ENCODE results near the gene USF2.
"Not testable (repeated sequence)": the region's sequence is repeated elsewhere in the genome, so short reads cannot be mapped to it uniquely, and the experiment has no call there.

USF2 gene

GRCh38 chr19:35285465-35285864 is 16.7 kb downstream of the USF2 start:
- not testable (repeated sequence) for DNase-seq (ENCODE audit: low spot score)

- DNase-seq (ENCODE audit: low spot score), result not testable (repeated sequence)
Observed at GRCh38 chr19:35286101-35286500, 17.3 kb downstream of the USF2 start.

- no peak for DNase-seq (ENCODE audit: low spot score)
Observed at GRCh38 chr19:35287713-35288112, 19.0 kb downstream of the USF2 start.

- no peak for DNase-seq (ENCODE audit: low spot score)
Observed at GRCh38 chr19:35288331-35288730, 19.6 kb downstream of the USF2 start.

GRCh38 chr19:35288906-35289305 is 20.1 kb downstream of the USF2 start:
- DNase-seq (ENCODE audit: low spot score), result no peak

GRCh38 chr19:35290381-35291127 is 21.8 kb downstream of the USF2 start:
- DNase-seq (ENCODE audit: low spot score), result no peak

- DNase-seq (ENCODE audit: low spot score), result no peak
Observed at GRCh38 chr19:35291259-35291658, 22.5 kb downstream of the USF2 start.

- DNase-seq (ENCODE audit: low spot score), result no peak
Observed at GRCh38 chr19:35291916-35292315, 23.2 kb downstream of the USF2 start, which contains the start of gene MAG. TSS of gene MAG (plus strand) at chr19:35292161. CDS start at chr19:35295409, 3,248 bp downstream.

- DNase-seq (ENCODE audit: low spot score), result no peak
Observed at GRCh38 chr19:35292421-35293362, 23.9 kb downstream of the USF2 start.

GRCh38 chr19:35293363-35293739 is 24.6 kb downstream of the USF2 start:
- DNase-seq (ENCODE audit: low spot score), result no peak

GRCh38 chr19:35293808-35294207 is 25.0 kb downstream of the USF2 start:
- no peak for DNase-seq (ENCODE audit: low spot score)

GRCh38 chr19:35294328-35294727 is 25.6 kb downstream of the USF2 start:
- DNase-seq (ENCODE audit: low spot score), result no peak

GRCh38 chr19:35294859-35295791 is 26.4 kb downstream of the USF2 start:
- DNase-seq (ENCODE audit: low spot score), result no peak

- no peak for DNase-seq (ENCODE audit: low spot score)
Observed at GRCh38 chr19:35295792-35296462, 27.2 kb downstream of the USF2 start.

- no peak for DNase-seq (ENCODE audit: low spot score)
Observed at GRCh38 chr19:35296644-35297514, 28.1 kb downstream of the USF2 start.

GRCh38 chr19:35297515-35297848 is 28.7 kb downstream of the USF2 start:
- DNase-seq (ENCODE audit: low spot score), result no peak

- DNase-seq (ENCODE audit: low spot score), result no peak
Observed at GRCh38 chr19:35297922-35298321, 29.2 kb downstream of the USF2 start.

- DNase-seq (ENCODE audit: low spot score), result no peak
Observed at GRCh38 chr19:35298561-35298972, 29.8 kb downstream of the USF2 start.

- DNase-seq (ENCODE audit: low spot score), result peak; percentile 56
Observed at GRCh38 chr19:35299523-35300338, 31.0 kb downstream of the USF2 start.

- DNase-seq (ENCODE audit: low spot score), result no peak
Observed at GRCh38 chr19:35300339-35300649, 31.5 kb downstream of the USF2 start.

Data from COLO829 (cell line).